Gastrocnemius medialis (tissue), 4 donors: ENCODE results near the gene PHLDA2.

ENCODE experiments used
- POLR2A ChIP-seq, 2 donors: fragments of 450-650 bp; IDR thresholded peaks; one replicate each; pipeline ENCODE4 v1.6.1; 2017; ENCODE audit warnings: antibody characterized with exemption in 2 of 2, mild to moderate bottlenecking in 2 of 2, moderate library complexity in 2 of 2
- TF ChIP-seq, protein P1 (sequence below), 5 experiments: fragments of 450-650 bp in 3 of 5; fragments of 200-600 bp in 2 of 5; sonication (generic) in 2 of 5; IDR thresholded peaks in 4 of 5; conservative IDR thresholded peaks in 1 of 5; 1 replicate in 4 of 5; 2 replicates in 1 of 5; pipeline ENCODE4 v1.5.1; 2016 to 2019; ENCODE audit warnings: antibody characterized with exemption in 5 of 5, mild to moderate bottlenecking in 3 of 5, moderate library complexity in 3 of 5

DNA sequence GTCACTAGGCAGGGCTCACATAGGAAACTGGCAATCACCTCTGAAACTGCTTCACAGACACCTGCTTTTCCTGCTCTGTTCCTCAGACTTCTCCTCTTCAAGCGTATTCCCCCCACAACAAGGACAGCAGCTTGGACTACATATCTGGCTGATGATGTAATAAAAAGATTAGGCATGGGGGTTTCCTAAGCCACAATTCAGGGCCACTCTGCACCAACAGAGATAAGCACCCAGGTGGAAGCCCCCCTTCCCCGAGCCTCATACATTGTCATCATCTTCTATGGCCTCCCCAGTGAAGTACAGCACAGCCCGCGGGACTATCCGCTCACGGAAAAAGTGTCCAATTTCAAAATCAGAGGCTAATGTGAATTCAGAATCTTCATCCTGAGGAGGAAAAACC, 25.0 kb upstream of the PHLDA2 start:
- TF ChIP-seq, protein P1, sequence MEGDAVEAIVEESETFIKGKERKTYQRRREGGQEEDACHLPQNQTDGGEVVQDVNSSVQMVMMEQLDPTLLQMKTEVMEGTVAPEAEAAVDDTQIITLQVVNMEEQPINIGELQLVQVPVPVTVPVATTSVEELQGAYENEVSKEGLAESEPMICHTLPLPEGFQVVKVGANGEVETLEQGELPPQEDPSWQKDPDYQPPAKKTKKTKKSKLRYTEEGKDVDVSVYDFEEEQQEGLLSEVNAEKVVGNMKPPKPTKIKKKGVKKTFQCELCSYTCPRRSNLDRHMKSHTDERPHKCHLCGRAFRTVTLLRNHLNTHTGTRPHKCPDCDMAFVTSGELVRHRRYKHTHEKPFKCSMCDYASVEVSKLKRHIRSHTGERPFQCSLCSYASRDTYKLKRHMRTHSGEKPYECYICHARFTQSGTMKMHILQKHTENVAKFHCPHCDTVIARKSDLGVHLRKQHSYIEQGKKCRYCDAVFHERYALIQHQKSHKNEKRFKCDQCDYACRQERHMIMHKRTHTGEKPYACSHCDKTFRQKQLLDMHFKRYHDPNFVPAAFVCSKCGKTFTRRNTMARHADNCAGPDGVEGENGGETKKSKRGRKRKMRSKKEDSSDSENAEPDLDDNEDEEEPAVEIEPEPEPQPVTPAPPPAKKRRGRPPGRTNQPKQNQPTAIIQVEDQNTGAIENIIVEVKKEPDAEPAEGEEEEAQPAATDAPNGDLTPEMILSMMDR (IDR thresholded peaks at IDR 0.05 in 4 of 5, conservative IDR thresholded peaks at IDR 0.05 in 1 of 5) = no peak
- TF ChIP-seq POLR2A (IDR thresholded peaks at IDR 0.05) = no peak
